ENCODE data around the gene CTU1.

CTU1 gene

GRCh38 chr19:51064534-51065220 is 43.5 kb downstream of the CTU1 start, which contains the start of gene KLK13:
KLK13 (minus strand) TSS chr19:51065092; CDS start chr19:51065067, 25 bp downstream.
- peaks cover 1% of the 10 kb centered on the region for H3K4me1 ChIP-seq (ENCODE audit: control insufficient read depth, insufficient read depth, low read depth, low read length)
- no peak within 1 kb of the TSS for H3K4ac ChIP-seq (ENCODE audit: low read depth in 1 of 2, low read length in 2 of 2)
- no peak within 1 kb of the TSS for H4K8ac ChIP-seq (ENCODE audit: low read length)
- no peak within 1 kb of the TSS for H2BK12ac ChIP-seq (ENCODE audit: low read length in 2 of 2)
- 45% methylated on average over 11 of the region's 38 CpGs for WGBS
- no peak within 1 kb of the TSS for H3K4me2 ChIP-seq (ENCODE audit: low read length, poor library complexity, severe bottlenecking)
- H3K9ac ChIP-seq (ENCODE audit: low read length), result no peak within 1 kb of the TSS
- no peak within 1 kb of the TSS for H3K4me3 ChIP-seq (ENCODE audit: insufficient read depth in 1 of 2, low read depth in 1 of 2, low read length in 2 of 2)
- H2AK5ac ChIP-seq (ENCODE audit: low read length, severe bottlenecking), result no peak within 1 kb of the TSS
- no peak within 1 kb of the TSS for H2BK5ac ChIP-seq (ENCODE audit: low read depth, low read length, poor library complexity, severe bottlenecking)
- H4K91ac ChIP-seq (ENCODE audit: low read length), result no peak within 1 kb of the TSS
- no peaks in the 10 kb centered on the region for H3K9me3 ChIP-seq (ENCODE audit: control insufficient read depth, low read length)
- no peak within 1 kb of the TSS for H2AFZ ChIP-seq (ENCODE audit: low read depth, low read length)
- no peak within 1 kb of the TSS for H3K14ac ChIP-seq (ENCODE audit: low read length in 2 of 2)
- peaks cover 5 to 39% of the 10 kb centered on the region in 2 experiments for H3K27me3 ChIP-seq (ENCODE audit: control insufficient read depth in 1 of 2, insufficient read depth in 1 of 2, low read length in 2 of 2)
- no peak within 1 kb of the TSS for H2BK120ac ChIP-seq (ENCODE audit: low read depth, low read length)
- no peak within 1 kb of the TSS for H3K23ac ChIP-seq (ENCODE audit: low read length in 2 of 2)
- no peak within 1 kb of the TSS for H3K27ac ChIP-seq (ENCODE audit: low read length, poor library complexity, severe bottlenecking)
- H3K36me3 ChIP-seq (ENCODE audit: control insufficient read depth in 1 of 2, insufficient read depth in 2 of 2, low read depth in 1 of 2, low read length in 2 of 2), result no peaks in the 10 kb centered on the region
- H3K79me1 ChIP-seq (replicated peaks; ENCODE audit: low read length, poor library complexity, severe bottlenecking), result no peaks in the 10 kb centered on the region
- no peak within 1 kb of the TSS for H3K18ac ChIP-seq (ENCODE audit: low read depth in 1 of 2, low read length in 2 of 2)
- DNase-seq, result no peak
- no peak within 1 kb of the TSS for H2BK15ac ChIP-seq (ENCODE audit: low read depth, poor library complexity, severe bottlenecking)

DNA sequence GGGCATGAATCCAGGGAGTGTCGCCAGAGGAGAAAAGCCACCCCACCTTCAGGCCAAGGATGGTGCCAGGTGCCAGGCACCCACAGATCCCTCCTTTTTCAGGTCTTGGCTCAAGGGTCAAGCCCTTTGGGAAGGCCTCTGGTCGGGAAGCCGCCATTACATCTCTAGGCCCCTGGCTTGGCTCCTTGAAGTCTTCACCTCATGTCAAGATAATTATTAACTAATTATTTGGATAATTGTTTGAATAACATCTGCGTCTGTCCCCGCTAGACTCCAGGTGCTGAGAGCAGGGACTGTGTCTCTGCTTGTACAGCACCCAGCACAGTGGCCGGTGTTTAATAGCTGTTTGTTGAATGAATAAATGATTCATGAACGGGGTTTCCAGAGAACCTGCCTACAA is 44.5 kb downstream of the CTU1 start:
- Histone ChIP-seq H3K27ac (ENCODE audit: low read length, poor library complexity, severe bottlenecking) (no peak overlapping the region), H3K36me3 (ENCODE audit: control insufficient read depth in 1 of 2, insufficient read depth in 2 of 2, low read depth in 1 of 2, low read length in 2 of 2) (no peaks in the 10 kb centered on the region), H2BK120ac (ENCODE audit: low read depth, low read length) (no peak overlapping the region), H3K4me2 (ENCODE audit: low read length, poor library complexity, severe bottlenecking) (no peak overlapping the region), H3K27me3 (ENCODE audit: control insufficient read depth in 1 of 2, insufficient read depth in 1 of 2, low read length in 2 of 2) (peaks cover 5 to 39% of the 10 kb centered on the region in 2 experiments), H4K91ac (ENCODE audit: low read length) (no peak overlapping the region), H3K4me1 (ENCODE audit: control insufficient read depth, insufficient read depth, low read depth, low read length) (peaks cover 1% of the 10 kb centered on the region), H3K18ac (ENCODE audit: low read depth in 1 of 2, low read length in 2 of 2) (no peak overlapping the region), H4K8ac (ENCODE audit: low read length) (no peak overlapping the region), H3K23ac (ENCODE audit: low read length in 2 of 2) (no peak overlapping the region), H3K4ac (ENCODE audit: low read depth in 1 of 2, low read length in 2 of 2) (no peak overlapping the region), H3K9ac (ENCODE audit: low read length) (no peak overlapping the region), H2BK5ac (ENCODE audit: low read depth, low read length, poor library complexity, severe bottlenecking) (no peak overlapping the region), H2AK5ac (ENCODE audit: low read length, severe bottlenecking) (no peak overlapping the region), H2AFZ (ENCODE audit: low read depth, low read length) (no peak overlapping the region), H2BK15ac (ENCODE audit: low read depth, poor library complexity, severe bottlenecking) (no peak overlapping the region), H3K9me3 (ENCODE audit: control insufficient read depth, low read length) (no peaks in the 10 kb centered on the region), H3K14ac (ENCODE audit: low read length in 2 of 2) (no peak overlapping the region), H3K79me1 (replicated peaks; ENCODE audit: low read length, poor library complexity, severe bottlenecking) (no peaks in the 10 kb centered on the region), H3K4me3 (ENCODE audit: insufficient read depth in 1 of 2, low read depth in 1 of 2, low read length in 2 of 2) (no peak overlapping the region), H2BK12ac (ENCODE audit: low read length in 2 of 2) (no peak overlapping the region)
- DNase-seq, result no peak
- 94% methylated on average over 5 of the region's 7 CpGs for WGBS

DNA sequence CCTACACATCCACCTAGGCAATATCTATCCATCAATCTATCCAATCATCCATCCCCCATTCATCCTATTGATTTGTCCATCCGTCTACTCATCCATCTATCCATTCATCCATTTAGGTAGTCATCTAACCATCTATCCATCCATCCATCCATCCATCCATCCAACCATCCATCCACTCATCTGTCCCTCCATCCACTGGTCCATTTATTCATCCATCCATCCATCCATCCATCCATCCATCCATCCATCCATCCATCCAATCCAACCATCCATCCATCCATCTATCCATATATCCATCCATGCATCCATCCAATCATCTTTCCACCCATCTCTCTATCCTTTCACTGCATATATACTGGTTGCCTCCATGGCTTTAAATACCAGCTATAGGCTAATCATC is 47.2 kb downstream of the CTU1 start:
- no peak overlapping the region for H2AK5ac ChIP-seq (ENCODE audit: low read length, severe bottlenecking)
- H3K14ac ChIP-seq (ENCODE audit: low read length in 2 of 2), result no peak overlapping the region
- H2BK120ac ChIP-seq (ENCODE audit: low read depth, low read length), result no peak overlapping the region
- no peak overlapping the region for H3K18ac ChIP-seq (ENCODE audit: low read depth in 1 of 2, low read length in 2 of 2)
- no peak overlapping the region for H4K8ac ChIP-seq (ENCODE audit: low read length)
- no peaks in the 10 kb centered on the region for H3K79me1 ChIP-seq (replicated peaks; ENCODE audit: low read length, poor library complexity, severe bottlenecking)
- peaks cover 4 to 34% of the 10 kb centered on the region in 2 experiments for H3K27me3 ChIP-seq (ENCODE audit: control insufficient read depth in 1 of 2, insufficient read depth in 1 of 2, low read length in 2 of 2)
- H3K9ac ChIP-seq (ENCODE audit: low read length), result no peak overlapping the region
- no peak overlapping the region for H2BK12ac ChIP-seq (ENCODE audit: low read length in 2 of 2)
- no peak overlapping the region for H2BK5ac ChIP-seq (ENCODE audit: low read depth, low read length, poor library complexity, severe bottlenecking)
- no peak overlapping the region for H3K27ac ChIP-seq (ENCODE audit: low read length, poor library complexity, severe bottlenecking)
- no peak overlapping the region for H4K91ac ChIP-seq (ENCODE audit: low read length)
- WGBS, result 0% methylated on average over 1 of the region's 1 CpG
- H3K23ac ChIP-seq (ENCODE audit: low read length in 2 of 2), result no peak overlapping the region
- H3K36me3 ChIP-seq (ENCODE audit: control insufficient read depth in 1 of 2, insufficient read depth in 2 of 2, low read depth in 1 of 2, low read length in 2 of 2), result no peaks in the 10 kb centered on the region
- H3K4me2 ChIP-seq (ENCODE audit: low read length, poor library complexity, severe bottlenecking), result no peak overlapping the region
- H3K9me3 ChIP-seq (ENCODE audit: control insufficient read depth, low read length), result no peaks in the 10 kb centered on the region
- H2BK15ac ChIP-seq (ENCODE audit: low read depth, poor library complexity, severe bottlenecking), result no peak overlapping the region
- H2AFZ ChIP-seq (ENCODE audit: low read depth, low read length), result no peak overlapping the region
- H3K4ac ChIP-seq (ENCODE audit: low read depth in 1 of 2, low read length in 2 of 2), result no peak overlapping the region
- peaks cover 1% of the 10 kb centered on the region for H3K4me1 ChIP-seq (ENCODE audit: control insufficient read depth, insufficient read depth, low read depth, low read length)
- H3K4me3 ChIP-seq (ENCODE audit: insufficient read depth in 1 of 2, low read depth in 1 of 2, low read length in 2 of 2), result no peak overlapping the region
- DNase-seq, result no peak

DNA sequence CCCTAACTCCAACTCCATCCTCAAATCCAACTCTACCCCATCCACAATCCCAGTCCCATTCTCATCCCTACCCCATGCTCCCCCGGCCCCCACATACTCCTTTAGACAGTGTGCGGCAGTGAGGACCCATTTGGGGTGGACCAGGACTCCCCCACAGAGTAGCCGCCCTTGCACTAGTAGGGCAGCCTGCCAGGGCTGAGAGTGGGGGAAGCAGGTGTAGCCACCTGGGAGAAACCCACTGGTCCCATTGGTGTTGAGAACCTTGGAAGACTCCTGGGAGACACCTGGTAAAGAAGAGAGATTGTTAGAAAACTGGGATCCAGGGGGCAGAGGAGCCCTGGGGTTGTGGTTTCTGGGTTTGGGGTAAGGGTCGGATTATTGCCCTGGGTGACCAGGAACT is 47.9 kb downstream of the CTU1 start:
- H3K23ac ChIP-seq (ENCODE audit: low read length in 2 of 2), result no peak overlapping the region
- H3K4me2 ChIP-seq (ENCODE audit: low read length, poor library complexity, severe bottlenecking), result no peak overlapping the region
- no peak overlapping the region for H2BK120ac ChIP-seq (ENCODE audit: low read depth, low read length)
- H4K91ac ChIP-seq (ENCODE audit: low read length), result no peak overlapping the region
- H3K79me1 ChIP-seq (replicated peaks; ENCODE audit: low read length, poor library complexity, severe bottlenecking), result no peaks in the 10 kb centered on the region
- H3K4me3 ChIP-seq (ENCODE audit: insufficient read depth in 1 of 2, low read depth in 1 of 2, low read length in 2 of 2), result no peak overlapping the region
- no peak overlapping the region for H2AK5ac ChIP-seq (ENCODE audit: low read length, severe bottlenecking)
- WGBS, result 65% methylated on average over 4 of the region's 4 CpGs
- no peak overlapping the region for H2BK15ac ChIP-seq (ENCODE audit: low read depth, poor library complexity, severe bottlenecking)
- H3K27me3 ChIP-seq (ENCODE audit: control insufficient read depth in 1 of 2, insufficient read depth in 1 of 2, low read length in 2 of 2), result peaks cover 0 to 28% of the 10 kb centered on the region in 2 experiments
- no peaks in the 10 kb centered on the region for H3K36me3 ChIP-seq (ENCODE audit: control insufficient read depth in 1 of 2, insufficient read depth in 2 of 2, low read depth in 1 of 2, low read length in 2 of 2)
- H2BK5ac ChIP-seq (ENCODE audit: low read depth, low read length, poor library complexity, severe bottlenecking), result no peak overlapping the region
- no peak for DNase-seq
- H2AFZ ChIP-seq (ENCODE audit: low read depth, low read length), result no peak overlapping the region
- no peak overlapping the region for H3K14ac ChIP-seq (ENCODE audit: low read length in 2 of 2)
- H3K9ac ChIP-seq (ENCODE audit: low read length), result no peak overlapping the region
- H3K27ac ChIP-seq (ENCODE audit: low read length, poor library complexity, severe bottlenecking), result no peak overlapping the region
- no peak overlapping the region for H4K8ac ChIP-seq (ENCODE audit: low read length)
- no peak overlapping the region for H3K18ac ChIP-seq (ENCODE audit: low read depth in 1 of 2, low read length in 2 of 2)
- H3K4ac ChIP-seq (ENCODE audit: low read depth in 1 of 2, low read length in 2 of 2), result no peak overlapping the region
- no peak overlapping the region for H2BK12ac ChIP-seq (ENCODE audit: low read length in 2 of 2)
- H3K4me1 ChIP-seq (ENCODE audit: control insufficient read depth, insufficient read depth, low read depth, low read length), result peaks cover 1% of the 10 kb centered on the region
- no peaks in the 10 kb centered on the region for H3K9me3 ChIP-seq (ENCODE audit: control insufficient read depth, low read length)

Data from mesenchymal stem cell (in vitro differentiated cells and primary cell).